GM23338 (cell line): ENCODE measurements around the gene ATP6V0E2. TPM values are rescaled to one million over a fixed set of nuclear protein-coding genes. Genes with fewer than 3 reads are reported as not detected.

Source experiments
- ATAC-seq: fragments of 200-7000 bp; cut with Tn5 transposase; 3 replicates; pipeline ENCODE4 v1.9.1; 2020
- DNase-seq: peaks from one replicate; pipeline ENCODE4 v3.0.0-alpha.2; 2015; ENCODE audit warnings: low spot score
- H2AFZ ChIP-seq: fragments of 200-600 bp; sonication (generic); 2 replicates; pipeline ENCODE4 v1.8.0; 2016; ENCODE audit warnings: antibody characterized with exemption, mild to moderate bottlenecking, moderate library complexity
- H3F3A ChIP-seq: fragments of 200-600 bp; sonication (generic); replicated peaks from 2 replicates; pipeline ENCODE4 v1.8.0; 2017; ENCODE audit warnings: antibody characterized with exemption, mixed run types, low read depth
- H3K27ac ChIP-seq: fragments of 200-600 bp; sonication (generic); 2 replicates; pipeline ENCODE4 v1.6.1; 2016; ENCODE audit warnings: low read depth
- H3K27me3 ChIP-seq: fragments of 200-600 bp; sonication (generic); 2 replicates; pipeline ENCODE4 v1.8.0; 2016; ENCODE audit warnings: mild to moderate bottlenecking, mixed run types, moderate library complexity; ENCODE audit not compliant: insufficient read depth
- H3K36me3 ChIP-seq: fragments of 200-600 bp; sonication (generic); 2 replicates; pipeline ENCODE4 v1.8.0; 2016; ENCODE audit warnings: mild to moderate bottlenecking; ENCODE audit not compliant: insufficient read depth
- H3K4me1 ChIP-seq: fragments of 200-600 bp; sonication (generic); 2 replicates; pipeline ENCODE4 v1.8.0; 2016; ENCODE audit warnings: mild to moderate bottlenecking, moderate library complexity; ENCODE audit not compliant: insufficient read depth
- H3K4me2 ChIP-seq: fragments of 200-600 bp; sonication (generic); 2 replicates; pipeline ENCODE4 v1.7.1; 2017; ENCODE audit warnings: mixed run types
- H3K4me3 ChIP-seq: fragments of 200-600 bp; sonication (generic); 2 replicates; pipeline ENCODE4 v1.6.1; 2016; ENCODE audit warnings: mixed run types
- H3K79me2 ChIP-seq: fragments of 200-600 bp; sonication (generic); replicated peaks from 2 replicates; pipeline ENCODE4 v1.8.0; 2017; ENCODE audit warnings: mild to moderate bottlenecking; ENCODE audit not compliant: insufficient read depth
- H3K9me2 ChIP-seq: fragments of 200-600 bp; sonication (generic); 2 replicates; pipeline ENCODE4 v1.8.0; 2017; ENCODE audit not compliant: insufficient read depth
- H4K20me1 ChIP-seq: fragments of 200-600 bp; sonication (generic); replicated peaks from 2 replicates; pipeline ENCODE4 v1.8.0; 2017; ENCODE audit warnings: mild to moderate bottlenecking; ENCODE audit not compliant: insufficient read depth
- H3K27ac Mint-ChIP-seq: 2 replicates; pipeline ENCODE4 v1.8.0; 2020; ENCODE audit warnings: inconsistent platforms, mild to moderate bottlenecking, moderate library complexity, mixed read lengths
- H3K27me3 Mint-ChIP-seq: 3 replicates; pipeline ENCODE4 v1.8.0; 2022; ENCODE audit warnings: low read depth, mild to moderate bottlenecking, moderate library complexity, mixed read lengths, inconsistent platforms; ENCODE audit not compliant: insufficient read depth, poor library complexity
- H3K36me3 Mint-ChIP-seq: 3 replicates; pipeline ENCODE4 v1.8.0; 2021; ENCODE audit warnings: low read depth, mild to moderate bottlenecking, inconsistent platforms, moderate library complexity, mixed read lengths
- H3K4me1 Mint-ChIP-seq: 3 replicates; pipeline ENCODE4 v1.8.0; 2020; ENCODE audit warnings: mild to moderate bottlenecking, inconsistent platforms, mixed read lengths
- H3K4me3 Mint-ChIP-seq: 3 replicates; pipeline ENCODE4 v1.8.0; 2021; ENCODE audit warnings: moderate library complexity, mild to moderate bottlenecking, inconsistent platforms, mixed read lengths
- H3K9me3 Mint-ChIP-seq: 3 replicates; pipeline ENCODE4 v1.8.0; 2020; ENCODE audit warnings: moderate library complexity, mild to moderate bottlenecking, inconsistent platforms, mixed read lengths
- EZH2 ChIP-seq: fragments of 200-600 bp; sonication (generic); IDR thresholded peaks from one replicate; pipeline ENCODE4 v1.8.0; 2017; ENCODE audit warnings: antibody characterized with exemption, mild to moderate bottlenecking, low read depth; ENCODE audit not compliant: unreplicated experiment
- JUNB ChIP-seq: IDR thresholded peaks from one replicate; pipeline ENCODE4 v1.6.1; 2016; ENCODE audit warnings: antibody characterized with exemption; ENCODE audit not compliant: unreplicated experiment
- POLR2AphosphoS5 ChIP-seq: IDR thresholded peaks from 2 replicates; pipeline ENCODE4 v1.6.1; 2016; ENCODE audit warnings: antibody characterized with exemption, low read depth
- polyA plus RNA-seq: library from polyadenylated mRNA; unstranded; fragments of >200 nt; fragmentation: Nextera tagmentation; extraction: Ambion mirVana; gene quantifications from 2 replicates; pipeline ENCODE4 v1.2.1, GENCODE V29; 2016
- total RNA-seq: library from RNA; depleted of rRNA; stranded (reverse); fragments of >200 nt; shearing (Covaris generic); gene quantifications from 2 replicates; pipeline ENCODE4 v1.2.3, GENCODE V29; 2014
- TF ChIP-seq, protein P1 (sequence below): IDR thresholded peaks from 2 replicates; pipeline ENCODE4 v1.6.1; 2016; ENCODE audit warnings: antibody characterized with exemption
- TF ChIP-seq, protein P2 (sequence below): fragments of 250-450 bp; sonication (Bioruptor Pico); IDR thresholded peaks from 2 replicates; pipeline ENCODE4 v1.5.0; 2020; ENCODE audit warnings: mild to moderate bottlenecking, moderate library complexity

Gene ATP6V0E2
- total and polyA plus RNA-seq, 2 experiments from 2014 or later, result 15.6 to 34.7 TPM

- no peak for TF ChIP-seq POLR2AphosphoS5
- TF ChIP-seq, protein P1, sequence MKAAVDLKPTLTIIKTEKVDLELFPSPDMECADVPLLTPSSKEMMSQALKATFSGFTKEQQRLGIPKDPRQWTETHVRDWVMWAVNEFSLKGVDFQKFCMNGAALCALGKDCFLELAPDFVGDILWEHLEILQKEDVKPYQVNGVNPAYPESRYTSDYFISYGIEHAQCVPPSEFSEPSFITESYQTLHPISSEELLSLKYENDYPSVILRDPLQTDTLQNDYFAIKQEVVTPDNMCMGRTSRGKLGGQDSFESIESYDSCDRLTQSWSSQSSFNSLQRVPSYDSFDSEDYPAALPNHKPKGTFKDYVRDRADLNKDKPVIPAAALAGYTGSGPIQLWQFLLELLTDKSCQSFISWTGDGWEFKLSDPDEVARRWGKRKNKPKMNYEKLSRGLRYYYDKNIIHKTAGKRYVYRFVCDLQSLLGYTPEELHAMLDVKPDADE, result no peak
- TF ChIP-seq EZH2, result no peak
Measured at GRCh38 chr7:149830997-149831740, 42.6 kb upstream of the ATP6V0E2 start (continued).

DNA sequence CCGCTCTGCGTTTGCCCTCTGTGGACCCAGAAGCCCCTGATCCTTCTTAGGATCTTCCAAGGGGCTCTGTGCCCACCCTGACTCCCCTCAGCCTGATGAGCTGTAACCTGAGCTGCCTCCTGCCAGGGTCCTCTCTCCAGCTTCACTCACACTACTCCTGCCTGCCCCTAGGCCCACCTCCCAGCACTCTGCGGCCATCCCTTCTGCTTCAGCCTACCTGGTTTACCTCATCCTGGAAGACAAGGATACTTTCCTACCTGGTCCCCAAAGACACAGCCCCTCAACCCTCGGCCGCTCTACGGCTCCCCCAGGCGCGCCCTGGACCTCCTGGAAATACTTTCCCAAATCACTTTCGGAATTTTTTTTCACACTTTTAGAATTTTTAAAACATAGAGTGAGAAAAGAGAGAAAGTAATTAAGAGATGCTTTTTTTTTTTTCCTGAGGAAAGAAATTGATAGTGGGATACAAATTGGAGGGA is 42.0 kb upstream of the ATP6V0E2 start:
- no peak overlapping the region for H3K27ac Mint-ChIP-seq
- H2AFZ ChIP-seq, result peak overlapping the region; percentile 93; the same call in 1 of the 2 replicates
- no peaks in the 10 kb centered on the region for H3K4me1 ChIP-seq

More for the DNA sequence above, 42.0 kb upstream of the ATP6V0E2 start:
- H3K4me3 ChIP-seq, result no peak overlapping the region
- H4K20me1 ChIP-seq, result no peaks in the 10 kb centered on the region
- no peaks in the 10 kb centered on the region for H3K79me2 ChIP-seq
- DNase-seq (peak; percentile 45), ATAC-seq (peak; percentile 88)
- no peaks in the 10 kb centered on the region for H3K9me2 ChIP-seq
- no peak overlapping the region for H3K27ac ChIP-seq
- no peak overlapping the region for H3K4me3 Mint-ChIP-seq
- no peaks in the 10 kb centered on the region for H3F3A ChIP-seq
- no peaks in the 10 kb centered on the region for H3K36me3 ChIP-seq
- H3K4me1 Mint-ChIP-seq, result peaks cover 12% of the 10 kb centered on the region
- H3K9me3 Mint-ChIP-seq, result no peaks in the 10 kb centered on the region
- TF ChIP-seq JUNB, result no peak
- TF ChIP-seq, protein P2, sequence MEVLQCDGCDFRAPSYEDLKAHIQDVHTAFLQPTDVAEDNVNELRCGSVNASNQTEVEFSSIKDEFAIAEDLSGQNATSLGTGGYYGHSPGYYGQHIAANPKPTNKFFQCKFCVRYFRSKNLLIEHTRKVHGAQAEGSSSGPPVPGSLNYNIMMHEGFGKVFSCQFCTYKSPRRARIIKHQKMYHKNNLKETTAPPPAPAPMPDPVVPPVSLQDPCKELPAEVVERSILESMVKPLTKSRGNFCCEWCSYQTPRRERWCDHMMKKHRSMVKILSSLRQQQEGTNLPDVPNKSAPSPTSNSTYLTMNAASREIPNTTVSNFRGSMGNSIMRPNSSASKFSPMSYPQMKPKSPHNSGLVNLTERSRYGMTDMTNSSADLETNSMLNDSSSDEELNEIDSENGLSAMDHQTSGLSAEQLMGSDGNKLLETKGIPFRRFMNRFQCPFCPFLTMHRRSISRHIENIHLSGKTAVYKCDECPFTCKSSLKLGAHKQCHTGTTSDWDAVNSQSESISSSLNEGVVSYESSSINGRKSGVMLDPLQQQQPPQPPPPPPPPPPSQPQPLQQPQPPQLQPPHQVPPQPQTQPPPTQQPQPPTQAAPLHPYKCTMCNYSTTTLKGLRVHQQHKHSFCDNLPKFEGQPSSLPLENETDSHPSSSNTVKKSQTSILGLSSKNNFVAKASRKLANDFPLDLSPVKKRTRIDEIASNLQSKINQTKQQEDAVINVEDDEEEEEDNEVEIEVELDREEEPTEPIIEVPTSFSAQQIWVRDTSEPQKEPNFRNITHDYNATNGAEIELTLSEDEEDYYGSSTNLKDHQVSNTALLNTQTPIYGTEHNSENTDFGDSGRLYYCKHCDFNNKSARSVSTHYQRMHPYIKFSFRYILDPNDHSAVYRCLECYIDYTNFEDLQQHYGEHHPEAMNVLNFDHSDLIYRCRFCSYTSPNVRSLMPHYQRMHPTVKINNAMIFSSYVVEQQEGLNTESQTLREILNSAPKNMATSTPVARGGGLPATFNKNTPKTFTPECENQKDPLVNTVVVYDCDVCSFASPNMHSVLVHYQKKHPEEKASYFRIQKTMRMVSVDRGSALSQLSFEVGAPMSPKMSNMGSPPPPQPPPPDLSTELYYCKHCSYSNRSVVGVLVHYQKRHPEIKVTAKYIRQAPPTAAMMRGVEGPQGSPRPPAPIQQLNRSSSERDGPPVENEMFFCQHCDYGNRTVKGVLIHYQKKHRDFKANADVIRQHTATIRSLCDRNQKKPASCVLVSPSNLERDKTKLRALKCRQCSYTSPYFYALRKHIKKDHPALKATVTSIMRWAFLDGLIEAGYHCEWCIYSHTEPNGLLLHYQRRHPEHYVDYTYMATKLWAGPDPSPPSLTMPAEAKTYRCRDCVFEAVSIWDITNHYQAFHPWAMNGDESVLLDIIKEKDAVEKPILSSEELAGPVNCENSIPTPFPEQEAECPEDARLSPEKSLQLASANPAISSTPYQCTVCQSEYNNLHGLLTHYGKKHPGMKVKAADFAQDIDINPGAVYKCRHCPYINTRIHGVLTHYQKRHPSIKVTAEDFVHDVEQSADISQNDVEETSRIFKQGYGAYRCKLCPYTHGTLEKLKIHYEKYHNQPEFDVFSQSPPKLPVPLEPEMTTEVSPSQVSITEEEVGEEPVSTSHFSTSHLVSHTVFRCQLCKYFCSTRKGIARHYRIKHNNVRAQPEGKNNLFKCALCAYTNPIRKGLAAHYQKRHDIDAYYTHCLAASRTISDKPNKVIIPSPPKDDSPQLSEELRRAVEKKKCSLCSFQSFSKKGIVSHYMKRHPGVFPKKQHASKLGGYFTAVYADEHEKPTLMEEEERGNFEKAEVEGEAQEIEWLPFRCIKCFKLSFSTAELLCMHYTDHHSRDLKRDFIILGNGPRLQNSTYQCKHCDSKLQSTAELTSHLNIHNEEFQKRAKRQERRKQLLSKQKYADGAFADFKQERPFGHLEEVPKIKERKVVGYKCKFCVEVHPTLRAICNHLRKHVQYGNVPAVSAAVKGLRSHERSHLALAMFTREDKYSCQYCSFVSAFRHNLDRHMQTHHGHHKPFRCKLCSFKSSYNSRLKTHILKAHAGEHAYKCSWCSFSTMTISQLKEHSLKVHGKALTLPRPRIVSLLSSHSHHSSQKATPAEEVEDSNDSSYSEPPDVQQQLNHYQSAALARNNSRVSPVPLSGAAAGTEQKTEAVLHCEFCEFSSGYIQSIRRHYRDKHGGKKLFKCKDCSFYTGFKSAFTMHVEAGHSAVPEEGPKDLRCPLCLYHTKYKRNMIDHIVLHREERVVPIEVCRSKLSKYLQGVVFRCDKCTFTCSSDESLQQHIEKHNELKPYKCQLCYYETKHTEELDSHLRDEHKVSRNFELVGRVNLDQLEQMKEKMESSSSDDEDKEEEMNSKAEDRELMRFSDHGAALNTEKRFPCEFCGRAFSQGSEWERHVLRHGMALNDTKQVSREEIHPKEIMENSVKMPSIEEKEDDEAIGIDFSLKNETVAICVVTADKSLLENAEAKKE, result no peak
- no peaks in the 10 kb centered on the region for H3K27me3 ChIP-seq
- H3K27me3 Mint-ChIP-seq, result peaks cover 15% of the 10 kb centered on the region
- H3K36me3 Mint-ChIP-seq, result no peaks in the 10 kb centered on the region; the same call in 2 of the 3 replicates
- no peak overlapping the region for H3K4me2 ChIP-seq
